HG03460 (cell line): Measurements from ENCODE around the gene MAPKBP1.

Experiments used
- ATAC-seq: cut with Tn5 transposase; IDR thresholded peaks from one replicate; pipeline ENCODE4 v1.9.1; 2021; ENCODE audit not compliant: unreplicated experiment

Gene MAPKBP1

DNA sequence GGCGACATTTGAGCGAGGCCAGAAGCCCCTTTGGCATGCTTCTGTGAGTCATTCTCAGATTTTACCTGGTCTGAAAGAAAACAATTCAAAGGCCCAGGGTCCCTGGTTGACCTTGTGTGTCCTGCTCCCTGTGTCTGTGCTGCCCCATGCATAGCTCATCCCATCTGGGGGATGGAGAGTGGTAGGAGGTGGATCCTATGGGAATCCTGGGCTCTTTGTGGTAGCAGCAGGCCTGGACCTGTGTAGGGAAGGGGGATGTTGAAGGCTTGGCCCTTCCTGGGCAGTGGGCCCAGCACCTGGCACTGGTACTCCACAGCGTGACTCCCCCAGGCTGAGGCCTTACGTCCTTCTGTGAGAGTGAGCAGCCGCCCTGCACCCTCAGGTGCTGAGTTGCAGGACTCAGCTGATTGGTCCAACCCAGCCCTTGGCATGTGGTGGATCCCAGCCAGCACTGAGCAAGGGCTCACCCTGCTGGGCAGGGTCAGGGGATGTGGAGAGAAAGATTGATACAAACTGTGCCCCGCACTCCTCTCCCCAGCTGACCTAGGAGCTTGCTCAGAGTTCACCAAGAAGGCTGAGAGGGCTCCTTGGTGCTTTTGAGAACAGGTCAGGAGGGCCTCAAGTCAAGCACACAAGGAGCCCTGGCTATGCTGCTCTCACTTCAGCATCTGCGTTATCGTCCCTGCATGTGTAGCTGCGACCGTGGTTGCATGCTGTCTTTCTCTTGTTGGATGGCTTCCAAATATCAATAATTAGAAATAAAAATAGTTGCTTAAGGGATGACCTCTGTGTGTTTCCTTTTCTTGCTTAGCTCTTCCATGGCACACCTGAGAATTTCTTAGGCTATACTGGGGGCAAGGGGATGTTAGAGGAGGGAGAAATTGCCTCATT lies 32.3 kb downstream of the MAPKBP1 start:
- ATAC-seq: no peak

DNA sequence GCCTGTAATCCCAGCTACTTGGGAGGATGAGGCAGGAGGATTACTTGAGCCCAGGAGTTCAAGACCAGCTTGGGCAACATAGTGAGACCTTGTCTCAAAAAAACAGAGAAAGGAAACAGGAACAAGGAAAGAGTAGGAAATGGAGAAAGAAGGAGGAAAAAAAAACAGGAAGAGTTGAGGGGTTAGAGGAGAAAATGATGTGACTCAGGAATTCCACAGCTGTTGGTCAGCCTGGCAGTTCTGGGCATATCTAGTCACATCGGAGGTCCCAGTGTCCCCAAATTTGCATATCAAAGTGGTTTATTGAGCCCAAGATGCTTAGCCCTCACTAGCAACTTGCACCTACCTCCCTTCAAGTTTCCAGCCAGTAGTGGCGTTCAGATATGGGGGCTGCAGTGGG lies 34.8 kb downstream of the MAPKBP1 start:
- no peak for ATAC-seq

DNA sequence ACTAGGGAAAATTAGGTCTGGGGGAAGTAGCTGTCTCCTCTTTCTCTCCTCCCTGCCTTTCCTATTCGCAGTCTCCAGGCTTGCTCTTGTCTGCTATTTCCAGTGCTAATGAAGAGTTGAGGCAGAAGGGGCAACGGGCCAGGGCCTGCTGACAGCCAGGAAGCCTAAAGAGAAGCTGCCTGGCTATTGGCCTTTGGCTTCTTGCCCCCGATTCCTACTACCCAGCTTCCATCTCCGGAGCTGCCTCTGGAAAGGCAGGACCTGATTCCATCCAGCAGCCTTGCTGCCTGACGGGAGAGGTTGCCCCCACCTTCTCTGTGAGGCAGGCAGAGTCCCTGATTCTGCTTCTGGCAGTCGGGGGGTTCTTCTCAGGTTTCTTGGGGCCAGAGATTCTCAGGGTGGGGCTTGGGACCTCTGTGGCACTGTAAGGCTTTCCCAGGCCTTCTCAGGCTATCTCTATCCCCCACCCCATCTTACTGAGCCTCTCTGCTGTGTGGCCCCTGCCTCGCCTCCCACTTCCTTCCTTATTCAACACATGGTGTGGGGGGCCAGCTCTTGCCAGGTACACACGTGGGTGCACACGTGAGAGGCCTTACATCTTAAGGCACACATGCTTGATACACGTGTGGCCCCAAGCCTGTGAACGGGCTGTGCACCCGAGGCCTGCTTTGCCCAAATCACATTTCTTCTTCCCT lies 35.4 kb downstream of the MAPKBP1 start:
- no peak for ATAC-seq

DNA sequence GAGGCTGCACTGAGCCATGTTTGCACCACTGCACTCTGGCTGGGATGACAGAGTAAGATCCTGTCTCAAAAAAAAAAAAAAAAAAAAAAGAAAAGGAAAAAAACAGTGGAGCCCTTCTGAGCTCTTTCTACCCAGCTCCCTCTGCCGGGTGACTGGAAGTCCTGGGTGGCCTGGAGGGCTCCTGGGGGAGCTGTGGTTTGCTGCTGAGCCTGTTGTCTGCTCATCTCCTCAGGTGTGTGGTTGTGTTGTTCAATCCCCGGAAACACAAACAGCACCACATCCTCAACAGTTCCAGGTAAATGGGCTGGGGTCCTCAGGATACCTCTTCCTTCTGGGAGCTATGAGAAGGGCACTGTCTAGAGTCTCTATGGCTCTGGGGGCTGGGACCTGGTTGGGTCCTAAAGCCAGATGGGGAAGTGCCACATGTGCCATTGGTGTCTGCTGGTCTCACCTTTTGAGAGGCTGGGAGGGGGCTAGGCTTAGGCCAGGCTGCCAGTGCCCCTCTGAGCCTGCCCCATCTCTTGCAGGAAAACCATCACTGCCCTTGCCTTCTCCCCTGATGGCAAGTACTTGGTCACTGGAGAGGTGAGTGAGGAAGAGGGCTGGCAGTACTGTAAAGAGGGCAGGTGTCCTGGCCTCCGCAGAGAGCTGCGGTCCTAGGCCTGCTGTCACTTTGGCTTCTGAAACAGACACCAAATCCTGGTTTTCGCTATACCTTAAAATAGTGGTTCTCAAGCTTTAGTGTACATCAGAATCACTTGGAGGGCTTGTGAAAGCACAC lies 36.6 kb downstream of the MAPKBP1 start:
- ATAC-seq: no peak

DNA sequence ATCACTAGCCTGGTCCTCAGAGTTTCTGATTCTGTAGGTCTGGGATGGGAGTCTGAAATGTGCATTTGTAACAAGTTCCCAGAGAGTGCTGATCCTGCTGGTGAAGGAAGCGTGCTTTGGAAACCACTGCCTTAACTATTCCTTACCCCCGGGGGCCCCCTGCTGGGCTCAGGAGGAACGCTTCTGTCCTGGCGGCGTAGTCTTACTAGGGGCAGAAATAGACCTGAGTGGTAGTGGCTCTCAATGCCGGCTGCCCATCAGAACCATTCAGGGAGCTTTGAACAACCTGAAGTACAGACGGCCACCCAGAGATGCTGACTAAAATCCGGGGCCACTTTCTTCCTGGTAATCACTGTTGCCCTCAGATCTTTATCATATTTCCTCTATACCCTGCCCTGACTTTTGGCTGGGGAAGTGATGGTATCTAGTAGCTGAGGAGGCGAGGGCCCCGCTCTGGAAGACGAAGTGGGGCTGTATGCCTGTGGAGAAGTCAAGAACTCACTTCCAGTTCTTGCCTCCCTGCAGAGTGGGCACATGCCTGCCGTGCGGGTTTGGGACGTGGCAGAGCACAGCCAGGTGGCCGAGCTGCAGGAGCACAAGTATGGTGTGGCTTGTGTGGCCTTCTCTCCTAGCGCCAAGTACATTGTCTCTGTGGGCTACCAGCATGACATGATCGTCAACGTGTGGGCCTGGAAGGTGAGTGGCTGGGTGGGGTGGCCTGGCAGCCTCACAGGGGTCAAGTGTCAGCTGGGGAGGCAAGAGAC lies 37.3 kb downstream of the MAPKBP1 start:
- ATAC-seq: no peak

DNA sequence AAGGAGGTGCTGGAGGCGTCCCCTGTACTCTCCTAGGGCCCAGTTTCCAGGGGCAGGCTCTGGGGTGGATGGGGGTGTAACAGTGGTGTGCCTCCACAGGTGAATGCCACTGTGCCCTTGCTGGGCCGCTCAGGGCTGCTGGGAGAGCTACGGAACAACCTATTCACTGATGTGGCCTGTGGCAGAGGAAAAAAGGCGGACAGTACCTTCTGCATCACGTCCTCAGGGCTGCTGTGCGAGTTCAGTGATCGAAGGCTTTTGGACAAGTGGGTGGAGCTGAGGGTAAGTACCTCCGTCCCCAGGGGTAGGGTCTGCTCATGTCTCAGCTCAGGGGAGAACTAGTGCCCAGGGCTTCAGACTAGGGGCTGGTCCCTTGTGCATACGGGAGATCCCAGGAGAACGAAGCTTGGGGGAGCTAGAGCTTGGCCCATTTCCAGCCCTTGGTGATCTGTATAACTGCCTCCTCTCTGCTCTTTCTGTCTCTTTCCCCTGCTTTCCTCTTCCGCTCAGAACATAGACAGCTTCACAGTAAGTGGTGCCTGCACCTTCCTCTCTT lies 38.6 kb downstream of the MAPKBP1 start:
- no peak for ATAC-seq

DNA sequence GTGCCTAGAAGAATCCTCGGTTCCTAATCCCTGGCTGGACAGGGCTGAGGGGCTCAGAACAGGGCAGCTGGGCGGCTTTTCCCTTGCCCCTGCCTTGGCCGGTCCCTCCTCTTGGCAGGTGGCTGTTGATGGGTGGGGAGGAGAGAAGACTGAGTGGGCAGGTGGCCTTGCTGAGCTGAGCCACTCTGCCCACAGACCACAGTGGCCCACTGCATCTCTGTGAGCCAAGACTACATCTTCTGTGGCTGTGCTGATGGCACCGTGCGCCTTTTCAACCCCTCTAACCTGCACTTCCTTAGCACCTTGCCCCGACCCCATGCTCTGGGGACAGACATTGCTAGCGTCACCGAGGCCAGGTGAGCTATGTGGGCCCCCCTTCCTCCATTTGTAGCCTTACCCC lies 39.1 kb downstream of the MAPKBP1 start:
- ATAC-seq: no peak

DNA sequence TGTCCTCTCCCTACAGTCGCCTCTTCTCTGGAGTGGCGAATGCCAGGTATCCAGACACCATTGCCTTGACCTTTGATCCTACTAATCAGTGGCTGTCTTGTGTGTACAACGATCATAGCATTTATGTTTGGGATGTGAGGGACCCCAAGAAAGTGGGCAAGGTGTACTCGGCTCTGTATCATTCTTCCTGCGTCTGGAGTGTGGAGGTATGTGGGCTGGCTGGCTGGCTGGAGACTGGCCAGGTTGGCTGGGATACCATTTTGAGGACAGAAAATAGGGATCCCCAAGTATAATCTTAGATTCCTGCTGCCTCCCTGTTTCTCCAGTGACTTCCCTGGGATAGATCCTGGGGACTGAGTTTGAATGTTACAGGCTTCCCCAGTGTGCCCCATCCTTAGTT lies 40.2 kb downstream of the MAPKBP1 start:
- ATAC-seq: no peak

DNA sequence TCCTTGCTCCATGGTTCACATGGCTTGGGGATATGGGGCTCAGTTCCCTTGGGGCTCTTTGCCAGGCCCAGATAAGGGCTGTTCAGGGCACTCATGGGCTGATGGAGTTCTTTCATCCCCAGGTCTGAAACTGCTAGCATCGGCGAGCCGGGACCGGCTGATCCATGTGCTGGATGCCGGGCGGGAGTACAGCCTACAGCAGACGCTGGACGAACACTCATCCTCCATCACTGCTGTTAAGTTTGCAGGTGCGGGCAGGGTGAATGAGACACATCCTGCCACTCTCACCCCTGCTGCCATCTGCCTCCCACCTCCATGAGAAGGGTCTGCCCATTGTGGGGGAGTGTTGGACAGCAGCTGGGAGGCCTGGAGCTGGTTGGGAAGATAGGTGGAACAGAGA lies 42.5 kb downstream of the MAPKBP1 start:
- no peak for ATAC-seq

DNA sequence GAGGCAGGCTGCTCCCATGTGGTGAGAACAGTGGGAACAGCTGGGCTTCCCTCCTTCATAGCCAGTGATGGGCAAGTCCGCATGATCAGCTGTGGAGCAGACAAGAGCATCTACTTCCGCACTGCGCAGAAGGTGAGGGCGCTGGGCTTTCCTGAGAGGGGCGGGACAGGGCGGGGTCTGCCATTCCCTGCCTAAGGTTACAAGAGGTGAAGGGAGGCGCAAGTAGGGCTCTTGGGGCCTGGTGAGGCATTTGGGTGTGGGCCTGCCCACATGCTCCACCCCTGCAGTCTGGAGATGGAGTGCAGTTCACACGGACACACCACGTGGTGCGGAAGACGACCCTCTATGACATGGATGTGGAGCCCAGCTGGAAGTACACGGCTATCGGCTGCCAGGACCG lies 43.0 kb downstream of the MAPKBP1 start:
- ATAC-seq: no peak

DNA sequence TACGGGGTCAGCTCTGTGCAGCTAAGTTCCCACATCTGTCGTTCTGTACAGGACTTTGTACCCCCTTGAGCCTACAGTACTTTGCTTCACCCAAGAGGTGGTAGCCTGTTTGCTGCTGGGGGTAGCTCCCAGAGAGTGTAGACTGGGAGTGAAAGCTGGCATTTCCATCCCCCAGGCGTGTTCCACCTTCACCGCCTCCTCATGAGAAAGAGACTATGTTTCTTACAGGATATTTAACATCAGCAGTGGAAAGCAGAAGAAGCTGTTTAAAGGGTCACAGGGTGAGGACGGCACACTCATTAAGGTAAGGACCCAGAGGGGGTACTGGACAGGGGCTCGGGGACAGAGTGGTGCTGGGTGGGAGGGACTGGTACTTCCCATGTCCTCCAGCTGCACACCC lies 43.5 kb downstream of the MAPKBP1 start:
- ATAC-seq: no peak

DNA sequence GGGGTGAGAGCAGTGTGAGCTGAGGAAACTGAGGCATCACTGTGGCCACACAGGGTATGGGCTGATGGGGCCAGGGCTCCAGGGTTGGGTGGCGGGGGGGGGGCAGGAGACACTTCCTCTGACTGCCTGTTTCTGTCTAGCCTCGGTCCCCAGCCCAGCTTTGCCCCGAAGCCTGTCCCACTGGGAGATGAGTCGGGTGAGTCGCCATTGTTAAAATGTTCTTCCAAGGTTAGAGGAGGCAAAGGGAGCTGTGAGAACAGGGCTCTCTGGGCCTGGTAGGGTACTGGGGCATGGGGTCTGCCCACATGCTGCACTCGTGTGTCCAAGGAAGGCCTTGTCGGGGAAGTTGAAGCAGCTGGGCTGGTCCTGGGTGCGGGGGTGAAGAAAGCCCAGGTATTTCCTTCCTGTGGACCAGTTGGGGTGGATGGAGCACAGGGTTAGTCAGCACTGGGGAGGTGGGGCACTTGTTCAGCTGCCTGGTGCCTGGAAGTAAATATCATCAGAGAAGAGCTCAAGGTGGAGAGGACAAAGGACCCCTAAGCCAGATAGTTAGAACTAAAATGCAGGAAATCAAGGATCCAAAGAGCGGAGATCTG lies 45.3 kb downstream of the MAPKBP1 start:
- ATAC-seq: no peak

DNA sequence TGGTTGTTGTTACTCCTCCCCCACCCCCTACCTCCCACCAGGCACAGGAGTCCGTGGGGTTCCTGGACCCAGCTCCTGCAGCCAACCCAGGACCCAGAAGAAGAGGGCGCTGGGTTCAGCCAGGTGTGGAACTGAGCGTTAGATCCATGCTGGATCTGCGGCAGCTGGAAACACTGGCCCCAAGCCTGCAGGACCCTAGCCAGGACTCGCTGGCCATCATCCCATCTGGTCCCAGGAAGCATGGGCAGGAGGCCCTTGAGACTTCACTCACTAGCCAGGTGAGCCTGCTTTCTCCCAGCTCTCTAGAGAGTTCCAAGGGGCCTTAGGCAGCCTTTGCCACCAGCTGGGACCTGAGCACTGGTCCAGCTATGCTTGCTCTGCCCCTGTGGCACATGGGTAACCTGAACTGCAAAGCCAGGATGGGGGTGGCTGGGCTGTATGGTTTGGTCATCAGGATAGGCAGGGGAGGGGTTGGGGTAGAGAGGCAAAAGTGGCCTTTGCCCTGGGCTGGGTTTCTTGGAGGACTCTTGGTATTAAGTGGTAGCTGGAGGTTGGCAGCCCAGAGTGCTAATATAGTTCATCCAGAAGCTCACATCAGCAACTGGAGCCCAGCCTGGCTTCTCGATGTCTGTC lies 46.6 kb downstream of the MAPKBP1 start:
- ATAC-seq: no peak

DNA sequence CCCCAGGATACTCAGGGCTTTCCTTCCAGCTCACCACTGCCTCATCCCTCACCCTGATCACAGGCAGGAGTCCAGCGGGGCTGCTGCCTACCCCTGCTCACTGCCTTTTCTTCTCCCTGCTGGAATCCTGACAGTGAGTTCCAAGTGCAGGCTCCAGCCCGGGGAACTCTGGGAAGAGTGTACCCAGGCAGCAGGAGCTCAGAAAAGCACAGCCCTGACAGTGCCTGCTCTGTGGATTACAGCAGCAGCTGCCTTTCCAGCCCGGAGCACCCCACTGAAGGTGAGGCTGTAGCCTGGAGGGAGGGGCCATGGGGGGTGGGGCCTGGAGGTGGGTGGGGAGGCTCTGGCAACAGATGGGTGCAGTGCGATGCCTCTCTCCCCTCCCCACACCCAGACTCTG lies 47.5 kb downstream of the MAPKBP1 start:
- no peak for ATAC-seq

DNA sequence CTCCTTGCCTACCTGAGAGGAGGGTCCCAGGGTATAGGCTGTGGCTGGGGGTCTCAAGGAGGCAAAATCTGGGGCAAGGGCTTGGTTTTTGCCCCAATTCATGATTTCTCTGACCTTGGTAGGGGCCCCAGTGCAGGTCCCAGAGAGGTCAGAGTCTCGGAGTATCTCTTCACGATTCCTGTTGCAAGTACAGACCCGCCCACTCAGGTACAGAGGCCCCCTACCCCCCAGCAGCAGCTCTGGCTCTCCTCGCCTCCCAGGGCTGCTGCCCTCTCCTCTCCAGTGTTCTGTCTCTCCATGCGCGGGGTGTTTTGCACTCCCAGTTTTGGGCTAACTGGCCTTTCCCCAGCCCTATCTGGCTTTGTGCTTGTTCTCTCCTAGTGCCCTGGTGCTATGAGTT lies 48.2 kb downstream of the MAPKBP1 start:
- ATAC-seq: no peak

DNA sequence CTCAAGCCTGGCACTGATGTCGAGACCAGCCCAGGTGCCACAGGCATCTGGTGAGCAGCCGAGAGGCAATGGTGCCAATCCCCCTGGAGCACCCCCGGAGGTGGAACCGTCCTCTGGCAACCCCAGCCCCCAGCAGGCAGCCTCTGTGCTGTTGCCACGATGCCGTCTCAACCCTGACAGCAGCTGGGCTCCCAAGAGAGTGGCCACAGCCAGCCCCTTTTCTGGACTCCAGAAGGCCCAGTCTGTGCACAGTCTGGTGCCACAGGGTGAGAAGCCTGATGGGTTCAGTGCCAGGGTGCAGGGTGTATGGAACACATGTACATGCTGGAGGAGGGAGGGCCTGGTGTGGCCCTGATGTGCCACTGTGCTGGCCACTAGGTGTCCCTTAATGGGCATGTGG lies 48.7 kb downstream of the MAPKBP1 start:
- ATAC-seq: no peak

DNA sequence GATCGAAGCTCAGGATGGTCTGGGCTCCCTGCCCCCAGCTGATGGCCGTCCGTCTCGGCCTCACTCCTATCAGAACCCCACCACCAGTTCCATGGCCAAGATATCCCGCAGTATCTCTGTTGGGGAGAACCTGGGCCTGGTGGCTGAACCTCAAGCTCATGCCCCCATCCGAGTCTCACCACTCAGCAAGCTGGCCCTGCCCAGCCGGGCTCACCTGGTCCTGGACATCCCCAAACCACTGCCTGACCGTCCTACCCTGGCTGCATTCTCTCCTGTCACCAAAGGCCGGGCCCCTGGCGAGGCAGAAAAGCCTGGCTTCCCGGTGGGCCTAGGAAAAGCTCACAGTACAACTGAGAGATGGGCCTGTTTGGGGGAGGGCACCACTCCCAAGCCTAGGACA lies 49.2 kb downstream of the MAPKBP1 start:
- no peak for ATAC-seq

DNA sequence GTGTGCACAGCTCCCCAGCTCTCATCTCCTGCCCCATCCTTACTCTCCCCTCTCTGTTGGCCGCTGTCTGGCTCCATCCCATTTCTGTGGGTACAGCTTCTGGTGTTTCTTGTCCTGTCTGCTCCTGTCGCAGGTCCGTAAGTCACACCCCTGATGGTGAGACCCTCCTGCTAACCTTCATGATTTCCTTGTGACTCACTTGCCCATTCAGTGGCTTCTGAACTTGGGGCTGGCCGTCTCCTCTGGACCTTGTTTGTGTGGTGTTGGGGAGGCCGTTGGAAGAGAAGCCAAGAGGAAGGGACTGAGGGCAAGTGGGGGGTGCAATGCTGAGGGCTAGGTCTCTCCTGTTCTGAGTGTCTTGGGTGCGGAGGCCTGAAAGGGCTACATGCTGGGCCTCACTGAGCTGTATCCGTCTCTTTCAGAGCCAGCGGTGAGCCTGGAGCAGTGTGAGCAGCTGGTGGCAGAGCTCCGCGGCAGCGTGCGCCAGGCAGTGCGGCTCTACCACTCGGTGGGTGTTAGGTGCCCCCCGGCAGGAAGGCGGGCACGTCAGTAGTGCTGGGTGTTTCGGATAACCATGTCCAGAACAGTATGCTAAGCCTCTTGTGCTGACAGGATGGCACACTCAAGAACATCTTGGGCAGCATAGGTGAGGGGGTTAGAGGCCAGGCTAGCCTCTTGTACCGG lies 49.9 kb downstream of the MAPKBP1 start:
- ATAC-seq: no peak

DNA sequence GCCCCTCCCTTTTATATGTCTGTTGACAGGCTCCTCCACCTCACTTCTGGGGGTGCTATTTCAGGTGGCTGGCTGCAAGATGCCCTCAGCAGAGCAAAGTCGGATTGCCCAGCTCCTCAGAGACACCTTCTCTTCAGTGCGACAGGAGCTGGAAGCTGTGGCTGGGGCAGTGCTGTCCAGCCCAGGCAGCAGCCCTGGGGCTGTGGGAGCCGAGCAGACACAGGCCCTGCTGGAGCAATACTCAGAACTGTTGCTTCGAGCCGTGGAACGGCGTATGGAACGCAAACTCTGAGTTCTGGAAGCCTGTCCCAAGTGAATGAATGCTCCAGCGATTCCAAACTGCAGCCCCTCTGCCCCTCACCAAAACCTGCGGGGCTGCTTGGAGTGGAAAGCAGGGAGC lies 50.9 kb downstream of the MAPKBP1 start:
- ATAC-seq: no peak
